ENCODE results near the gene PADI4. TPM values are rescaled to one million over a fixed set of nuclear protein-coding genes. Genes with fewer than 3 reads are reported as not detected.
"Not testable (repeated sequence)": the region's sequence is repeated elsewhere in the genome, so short reads cannot be mapped to it uniquely, and the experiment has no call there.

The PADI4 gene
- total RNA-seq, 1 donor from 2014 or later, result not detected

GRCh38 chr1:17319561-17320350, 11.8 kb downstream of the PADI4 start:
- TF ChIP-seq, protein P1, sequence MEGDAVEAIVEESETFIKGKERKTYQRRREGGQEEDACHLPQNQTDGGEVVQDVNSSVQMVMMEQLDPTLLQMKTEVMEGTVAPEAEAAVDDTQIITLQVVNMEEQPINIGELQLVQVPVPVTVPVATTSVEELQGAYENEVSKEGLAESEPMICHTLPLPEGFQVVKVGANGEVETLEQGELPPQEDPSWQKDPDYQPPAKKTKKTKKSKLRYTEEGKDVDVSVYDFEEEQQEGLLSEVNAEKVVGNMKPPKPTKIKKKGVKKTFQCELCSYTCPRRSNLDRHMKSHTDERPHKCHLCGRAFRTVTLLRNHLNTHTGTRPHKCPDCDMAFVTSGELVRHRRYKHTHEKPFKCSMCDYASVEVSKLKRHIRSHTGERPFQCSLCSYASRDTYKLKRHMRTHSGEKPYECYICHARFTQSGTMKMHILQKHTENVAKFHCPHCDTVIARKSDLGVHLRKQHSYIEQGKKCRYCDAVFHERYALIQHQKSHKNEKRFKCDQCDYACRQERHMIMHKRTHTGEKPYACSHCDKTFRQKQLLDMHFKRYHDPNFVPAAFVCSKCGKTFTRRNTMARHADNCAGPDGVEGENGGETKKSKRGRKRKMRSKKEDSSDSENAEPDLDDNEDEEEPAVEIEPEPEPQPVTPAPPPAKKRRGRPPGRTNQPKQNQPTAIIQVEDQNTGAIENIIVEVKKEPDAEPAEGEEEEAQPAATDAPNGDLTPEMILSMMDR (IDR thresholded peaks at IDR 0.05; ENCODE audit: partially characterized antibody, unreplicated experiment), result no peak
- no peak overlapping the region for H3K4me3 Mint-ChIP-seq (ENCODE audit: unreplicated experiment)
- no peak for DNase-seq
- H3K36me3 Mint-ChIP-seq (ENCODE audit: unreplicated experiment), result no peaks in the 10 kb centered on the region
- H3K4me1 Mint-ChIP-seq (ENCODE audit: low read depth, unreplicated experiment), result no peaks in the 10 kb centered on the region
- peaks cover 4% of the 10 kb centered on the region for H3K9me3 Mint-ChIP-seq (ENCODE audit: unreplicated experiment)
- H3K27ac Mint-ChIP-seq (ENCODE audit: unreplicated experiment), result no peak overlapping the region
- no peaks in the 10 kb centered on the region for H3K27me3 Mint-ChIP-seq (ENCODE audit: unreplicated experiment)

GRCh38 chr1:17321857-17322390, 13.9 kb downstream of the PADI4 start:
- H3K9me3 Mint-ChIP-seq (ENCODE audit: unreplicated experiment); H3K27ac Mint-ChIP-seq (ENCODE audit: unreplicated experiment); H3K36me3 Mint-ChIP-seq (ENCODE audit: unreplicated experiment); H3K27me3 Mint-ChIP-seq (ENCODE audit: unreplicated experiment); H3K4me3 Mint-ChIP-seq (ENCODE audit: unreplicated experiment); DNase-seq; H3K4me1 Mint-ChIP-seq (ENCODE audit: low read depth, unreplicated experiment): not testable (repeated sequence)

- Mint-ChIP-seq H3K27me3 (ENCODE audit: unreplicated experiment) (peaks cover 2% of the 10 kb centered on the region), H3K4me1 (ENCODE audit: low read depth, unreplicated experiment) (no peaks in the 10 kb centered on the region), H3K9me3 (ENCODE audit: unreplicated experiment) (peaks cover 5% of the 10 kb centered on the region), H3K27ac (ENCODE audit: unreplicated experiment) (no peak overlapping the region), H3K36me3 (ENCODE audit: unreplicated experiment) (no peaks in the 10 kb centered on the region), H3K4me3 (ENCODE audit: unreplicated experiment) (no peak overlapping the region)
- no peak for DNase-seq
- TF ChIP-seq, protein P1 (IDR thresholded peaks at IDR 0.05; ENCODE audit: partially characterized antibody, unreplicated experiment), result no peak
Observed at GRCh38 chr1:17328855-17329254, 20.9 kb downstream of the PADI4 start.

GRCh38 chr1:17329610-17330009, 21.6 kb downstream of the PADI4 start:
- H3K27ac Mint-ChIP-seq (ENCODE audit: unreplicated experiment), result no peak overlapping the region
- no peaks in the 10 kb centered on the region for H3K36me3 Mint-ChIP-seq (ENCODE audit: unreplicated experiment)
- no peaks in the 10 kb centered on the region for H3K4me1 Mint-ChIP-seq (ENCODE audit: low read depth, unreplicated experiment)
- peaks cover 5% of the 10 kb centered on the region for H3K9me3 Mint-ChIP-seq (ENCODE audit: unreplicated experiment)
- peaks cover 2% of the 10 kb centered on the region for H3K27me3 Mint-ChIP-seq (ENCODE audit: unreplicated experiment)
- TF ChIP-seq, protein P1 (IDR thresholded peaks at IDR 0.05; ENCODE audit: partially characterized antibody, unreplicated experiment), result no peak
- no peak overlapping the region for H3K4me3 Mint-ChIP-seq (ENCODE audit: unreplicated experiment)
- no peak for DNase-seq

- Mint-ChIP-seq H3K9me3 (ENCODE audit: unreplicated experiment) (peaks cover 4% of the 10 kb centered on the region), H3K4me1 (ENCODE audit: low read depth, unreplicated experiment) (no peaks in the 10 kb centered on the region), H3K36me3 (ENCODE audit: unreplicated experiment) (no peaks in the 10 kb centered on the region), H3K4me3 (ENCODE audit: unreplicated experiment) (no peak overlapping the region), H3K27ac (ENCODE audit: unreplicated experiment) (no peak overlapping the region), H3K27me3 (ENCODE audit: unreplicated experiment) (peaks cover 2% of the 10 kb centered on the region)
- no peak for DNase-seq
- TF ChIP-seq, protein P1 (IDR thresholded peaks at IDR 0.05; ENCODE audit: partially characterized antibody, unreplicated experiment), result no peak
Observed at GRCh38 chr1:17330856-17331255, 22.9 kb downstream of the PADI4 start.
